Osteocyte (in vitro differentiated cells): ENCODE measurements around the gene XPNPEP1. TPM values are rescaled to one million over a fixed set of nuclear protein-coding genes. Genes with fewer than 3 reads are reported as not detected.
A peak's percentile ranks its signal among the peaks of the same experiment; 100 is the strongest.
"Not testable (repeated sequence)": the region's sequence is repeated elsewhere in the genome, so short reads cannot be mapped to it uniquely, and the experiment has no call there.

Source experiments
- DNase-seq: peaks from one replicate; pipeline ENCODE4 v3.0.0; 2021; ENCODE audit warnings: mixed read lengths; ENCODE audit not compliant: unreplicated experiment; ENCODE audit errors: extremely low spot score
- H3K27ac Mint-ChIP-seq: one replicate; pipeline ENCODE4 v1.8.0; 2021; ENCODE audit warnings: mild to moderate bottlenecking, mixed read lengths; ENCODE audit not compliant: unreplicated experiment
- H3K27me3 Mint-ChIP-seq: one replicate; pipeline ENCODE4 v1.8.0; 2021; ENCODE audit warnings: mixed read lengths; ENCODE audit not compliant: unreplicated experiment
- H3K36me3 Mint-ChIP-seq: one replicate; pipeline ENCODE4 v1.8.0; 2021; ENCODE audit warnings: mixed read lengths; ENCODE audit not compliant: unreplicated experiment
- H3K4me1 Mint-ChIP-seq: one replicate; pipeline ENCODE4 v1.8.0; 2021; ENCODE audit warnings: mixed read lengths; ENCODE audit not compliant: unreplicated experiment
- H3K4me3 Mint-ChIP-seq: one replicate; pipeline ENCODE4 v1.8.0; 2021; ENCODE audit warnings: mild to moderate bottlenecking, moderate library complexity, mixed read lengths; ENCODE audit not compliant: unreplicated experiment
- H3K9me3 Mint-ChIP-seq: one replicate; pipeline ENCODE4 v1.8.0; 2021; ENCODE audit warnings: mixed read lengths; ENCODE audit not compliant: unreplicated experiment
- CTCF ChIP-seq: fragments of 200-600 bp; sonication (generic); IDR thresholded peaks from 2 replicates; pipeline ENCODE4 v1.5.0; 2021; ENCODE audit warnings: antibody characterized with exemption, mild to moderate bottlenecking, moderate library complexity
- total RNA-seq: library from RNA; stranded (reverse); gene quantifications from 2 replicates; pipeline ENCODE4 v1.2.1, GENCODE V29; 2021

The XPNPEP1 gene
- total RNA-seq, 1 donor from 2014 or later: 74.5 TPM

- Mint-ChIP-seq H3K27ac (peak overlapping the region; percentile 88), H3K9me3 (no peaks in the 10 kb centered on the region), H3K4me1 (peaks cover 32% of the 10 kb centered on the region), H3K36me3 (no peaks in the 10 kb centered on the region), H3K4me3 (peak overlapping the region; percentile 87), H3K27me3 (no peaks in the 10 kb centered on the region)
- TF ChIP-seq CTCF: no peak
- no peak for DNase-seq
These were observed 844 bp downstream of the XPNPEP1 start for GRCh38 chr10:109922358-109922975.

GRCh38 chr10:109920016-109920415, 3.3 kb downstream of the XPNPEP1 start:
- TF ChIP-seq CTCF: no peak
- no peak overlapping the region for H3K27ac Mint-ChIP-seq
- no peaks in the 10 kb centered on the region for H3K27me3 Mint-ChIP-seq
- H3K36me3 Mint-ChIP-seq: peaks cover 5% of the 10 kb centered on the region
- no peak overlapping the region for H3K4me3 Mint-ChIP-seq
- H3K9me3 Mint-ChIP-seq: no peaks in the 10 kb centered on the region
- peaks cover 35% of the 10 kb centered on the region for H3K4me1 Mint-ChIP-seq
- no peak for DNase-seq

- H3K27me3 Mint-ChIP-seq: no peaks in the 10 kb centered on the region
- peaks cover 34% of the 10 kb centered on the region for H3K4me1 Mint-ChIP-seq
- TF ChIP-seq CTCF: no peak
- H3K4me3 Mint-ChIP-seq: no peak overlapping the region
- H3K36me3 Mint-ChIP-seq: peaks cover 8% of the 10 kb centered on the region
- no peak overlapping the region for H3K27ac Mint-ChIP-seq
- H3K9me3 Mint-ChIP-seq: no peaks in the 10 kb centered on the region
- DNase-seq: no peak
These were observed 4.1 kb downstream of the XPNPEP1 start for GRCh38 chr10:109919220-109919619.

- not testable (repeated sequence) for DNase-seq, H3K27me3 Mint-ChIP-seq, H3K4me3 Mint-ChIP-seq, H3K27ac Mint-ChIP-seq, H3K9me3 Mint-ChIP-seq
- Mint-ChIP-seq H3K36me3 (peaks cover 11% of the 10 kb centered on the region), H3K4me1 (peaks cover 32% of the 10 kb centered on the region)
These were observed 4.6 kb downstream of the XPNPEP1 start for GRCh38 chr10:109918707-109919106.

- Mint-ChIP-seq H3K36me3 (peaks cover 25% of the 10 kb centered on the region), H3K27me3 (no peaks in the 10 kb centered on the region), H3K4me1 (peaks cover 12% of the 10 kb centered on the region), H3K9me3 (no peaks in the 10 kb centered on the region), H3K4me3 (no peak overlapping the region), H3K27ac (peak overlapping the region; percentile 29)
- no peak for DNase-seq
- TF ChIP-seq CTCF: no peak
These were observed 7.7 kb downstream of the XPNPEP1 start for GRCh38 chr10:109915566-109915965.
